HG02943 (cell line): ENCODE data around the gene AIG1.

Experiments used
- ATAC-seq: cut with Tn5 transposase; IDR thresholded peaks from one replicate; pipeline ENCODE4 v1.9.1; 2021; ENCODE audit warnings: mild to moderate bottlenecking, low read depth, moderate library complexity; ENCODE audit not compliant: unreplicated experiment

Gene AIG1

GRCh38 chr6:143090314-143091044 is 29.8 kb downstream of the AIG1 start:
- ATAC-seq: no peak

- no peak for ATAC-seq
These were observed 32.1 kb downstream of the AIG1 start for GRCh38 chr6:143092768-143093167.

GRCh38 chr6:143093290-143093689 is 32.6 kb downstream of the AIG1 start:
- no peak for ATAC-seq

GRCh38 chr6:143096403-143096802 is 35.7 kb downstream of the AIG1 start:
- ATAC-seq: no peak

- no peak for ATAC-seq
These were observed 36.6 kb downstream of the AIG1 start for GRCh38 chr6:143097224-143097795.

- peak; percentile 79 for ATAC-seq
These were observed 37.5 kb downstream of the AIG1 start for GRCh38 chr6:143098054-143098671.

- no peak for ATAC-seq
These were observed 39.0 kb downstream of the AIG1 start for GRCh38 chr6:143099647-143100046.

GRCh38 chr6:143100429-143100828 is 39.7 kb downstream of the AIG1 start:
- no peak for ATAC-seq

GRCh38 chr6:143103916-143104315 is 43.2 kb downstream of the AIG1 start:
- ATAC-seq: no peak

- ATAC-seq: no peak
These were observed 46.8 kb downstream of the AIG1 start for GRCh38 chr6:143107440-143107839.

GRCh38 chr6:143107911-143108761 is 47.4 kb downstream of the AIG1 start:
- no peak for ATAC-seq

GRCh38 chr6:143109196-143109595 is 48.5 kb downstream of the AIG1 start:
- no peak for ATAC-seq

GRCh38 chr6:143110572-143110971 is 49.9 kb downstream of the AIG1 start:
- ATAC-seq: no peak

- no peak for ATAC-seq
These were observed 50.3 kb downstream of the AIG1 start for GRCh38 chr6:143110996-143111395.

GRCh38 chr6:143111443-143111842 is 50.8 kb downstream of the AIG1 start:
- no peak for ATAC-seq

- ATAC-seq: no peak
These were observed 51.5 kb downstream of the AIG1 start for GRCh38 chr6:143112084-143112768.

GRCh38 chr6:143112837-143113236 is 52.1 kb downstream of the AIG1 start:
- ATAC-seq: no peak

- ATAC-seq: no peak
These were observed 55.0 kb downstream of the AIG1 start for GRCh38 chr6:143115728-143116127.

GRCh38 chr6:143117108-143117507 is 56.4 kb downstream of the AIG1 start:
- ATAC-seq: no peak

GRCh38 chr6:143119260-143119659 is 58.6 kb downstream of the AIG1 start:
- no peak for ATAC-seq
